Keratinocyte (primary cell): ENCODE results near the gene ANO2.

ENCODE experiments used
- CTCF ChIP-seq, 3 experiments: IDR thresholded peaks in 1 of 3; conservative IDR thresholded peaks in 1 of 3; optimal IDR thresholded peaks in 1 of 3; 2 replicates in 2 of 3; 3 replicates in 1 of 3; pipeline versions ENCODE3 to v1.5.1; 2011; ENCODE audit warnings: low read length in 3 of 3, mild to moderate bottlenecking in 3 of 3, moderate library complexity in 2 of 3, control low read depth in 1 of 3, inconsistent platforms in 1 of 3; ENCODE audit not compliant: insufficient read depth in 2 of 3; ENCODE audit errors: extremely low read depth in 1 of 3
- EZH2 ChIP-seq: IDR thresholded peaks from one replicate; pipeline ENCODE4 v1.6.1; 2012; ENCODE audit warnings: inconsistent platforms, mild to moderate bottlenecking, low read length, moderate library complexity

GRCh38 chr12:5840944-5841343, 104.1 kb downstream of the ANO2 start:
- TF ChIP-seq CTCF (optimal IDR thresholded peaks at IDR 0.05 in 1 of 3, IDR thresholded peaks at IDR 0.05 in 1 of 3, conservative IDR thresholded peaks at IDR 0.05 in 1 of 3; ENCODE audit: extremely low read depth in 1 of 3, insufficient read depth in 2 of 3, low read length in 3 of 3) (peak in 2 of 3 experiments; percentile 15 to 25), EZH2 (no peak)
